ENCODE data around the gene DIP2C.

Gene DIP2C

DNA sequence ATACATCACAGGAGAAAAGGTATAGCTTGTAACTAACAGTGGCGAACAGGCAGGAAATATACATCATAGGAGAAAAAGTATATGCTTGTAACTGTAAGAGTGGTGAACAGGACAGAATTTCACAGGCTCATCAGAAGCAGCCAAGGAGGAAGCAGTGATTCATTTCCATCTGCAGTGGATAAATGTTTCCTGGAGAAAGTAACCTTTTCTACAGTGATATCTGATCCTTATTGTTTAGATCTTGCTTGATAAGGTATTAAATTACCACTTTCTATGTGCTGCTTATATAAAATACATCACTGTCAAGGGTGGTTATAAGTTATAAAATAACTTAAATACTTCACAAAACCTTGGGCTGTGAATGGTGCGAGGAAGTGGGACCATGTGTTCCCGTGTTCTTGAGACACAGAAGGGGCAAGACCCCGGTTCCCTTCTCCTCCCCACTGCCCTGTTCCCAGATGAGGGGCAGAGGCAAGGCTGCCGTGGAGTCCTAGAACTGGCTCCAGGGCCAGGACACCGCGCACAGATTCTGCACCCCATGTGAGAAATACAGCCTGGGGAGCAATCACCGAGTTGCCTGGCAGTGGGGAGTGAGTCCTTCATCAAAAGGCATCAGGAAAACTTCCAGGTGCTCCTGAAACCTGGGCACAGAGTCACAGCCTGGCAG lies 135.2 kb downstream of the DIP2C start:
- no peak for DNase-seq (ENCODE audit: low spot score)

- DNase-seq (ENCODE audit: low spot score) = no peak
Observed at GRCh38 chr10:553233-553632, 136.2 kb downstream of the DIP2C start.

- DNase-seq (ENCODE audit: low spot score) = no peak
Observed at GRCh38 chr10:552679-553078, 136.8 kb downstream of the DIP2C start.

- DNase-seq (ENCODE audit: low spot score) = no peak
Observed at GRCh38 chr10:551373-552252, 137.9 kb downstream of the DIP2C start.

DNA sequence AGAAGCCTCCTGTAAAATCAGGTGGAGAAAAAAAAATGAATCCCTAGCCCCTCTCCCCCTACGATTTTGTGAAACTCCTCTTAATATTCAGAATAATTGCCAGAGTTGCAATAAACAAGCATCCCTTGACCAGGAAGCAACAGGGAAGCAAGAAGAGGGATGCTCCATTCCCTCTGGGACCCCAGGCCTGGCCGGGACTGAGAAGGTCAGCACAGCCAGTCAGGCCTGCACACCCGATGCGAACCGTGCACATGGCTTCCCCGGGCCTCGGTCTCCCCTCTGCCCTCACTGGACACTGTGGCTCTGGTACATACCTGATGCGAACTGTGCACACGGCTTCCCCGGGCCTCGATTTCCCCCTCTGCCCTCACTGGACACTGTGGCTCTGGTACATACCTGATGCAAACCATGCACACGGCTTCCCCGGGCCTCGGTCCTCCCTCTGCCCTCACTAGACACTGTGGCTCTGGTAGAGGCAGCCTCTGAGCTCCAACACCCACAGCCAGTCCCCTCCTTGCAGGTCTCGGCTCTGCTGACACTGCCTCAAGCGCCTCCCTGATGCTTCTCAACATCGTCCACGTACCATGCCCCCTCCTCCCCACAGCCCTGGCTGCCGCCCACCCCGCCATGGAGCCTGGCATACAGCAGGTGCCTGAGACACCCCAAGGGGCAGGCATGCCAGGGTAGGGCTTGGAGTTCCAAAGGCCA lies 138.6 kb downstream of the DIP2C start:
- no peak for DNase-seq (ENCODE audit: low spot score)

- DNase-seq (ENCODE audit: low spot score) = no peak
Observed at GRCh38 chr10:549391-549790, 140.1 kb downstream of the DIP2C start.

DNA sequence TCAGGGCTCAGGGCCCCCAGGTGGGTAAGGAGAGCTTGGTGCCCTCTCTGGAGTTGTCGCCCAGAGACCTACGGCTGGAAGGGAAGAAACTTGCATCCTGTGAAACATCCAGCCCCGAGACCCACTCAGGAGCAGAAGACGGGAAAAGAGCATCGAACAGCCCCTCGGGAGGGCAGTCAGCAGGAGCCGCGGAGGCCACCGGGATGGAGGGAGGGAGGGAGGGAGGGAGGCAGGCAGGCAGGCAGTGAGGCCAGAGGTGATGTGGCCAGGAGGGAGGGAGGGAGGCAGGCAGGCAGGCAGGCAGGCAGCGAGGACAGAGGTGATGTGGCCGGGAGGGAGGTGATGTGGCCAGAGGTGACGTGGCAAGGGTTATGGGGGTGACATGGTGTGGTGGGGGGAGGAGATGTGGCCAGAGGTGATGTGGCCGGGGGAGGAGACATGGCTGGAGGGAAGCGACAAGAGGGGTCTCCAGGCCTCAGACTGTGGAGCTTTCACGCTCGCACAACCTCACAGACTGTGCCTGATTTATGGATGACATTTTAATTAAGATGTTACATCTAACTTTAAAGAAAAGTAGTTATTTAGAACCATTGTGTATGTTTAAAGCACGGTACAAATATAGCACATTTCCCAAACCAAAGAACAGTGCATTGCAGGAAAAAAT lies 141.1 kb downstream of the DIP2C start:
- no peak for DNase-seq (ENCODE audit: low spot score)

DNA sequence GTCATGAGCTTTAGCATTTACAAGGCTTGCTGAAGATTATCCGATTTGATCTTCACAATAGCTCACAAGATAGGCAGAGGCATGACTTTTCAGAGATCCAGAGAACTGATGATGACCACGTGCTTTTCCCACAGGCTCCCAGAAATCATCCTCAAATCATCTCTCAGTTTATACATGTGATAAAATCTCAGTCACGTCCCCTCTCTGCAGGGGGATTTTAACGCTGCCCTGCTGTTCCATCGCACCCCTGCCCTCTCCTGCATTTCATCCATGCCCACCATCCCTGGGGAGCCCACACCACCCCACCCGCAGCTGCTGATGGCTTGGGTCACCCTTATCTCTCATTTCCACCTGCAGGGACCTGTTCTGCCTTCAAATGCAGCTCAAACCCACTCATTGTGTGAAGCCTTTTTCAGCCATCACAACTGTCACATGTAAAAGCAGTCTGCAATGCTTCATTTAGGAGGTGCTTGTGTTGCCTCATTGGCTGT lies 141.8 kb downstream of the DIP2C start:
- no peak for DNase-seq (ENCODE audit: low spot score)

DNA sequence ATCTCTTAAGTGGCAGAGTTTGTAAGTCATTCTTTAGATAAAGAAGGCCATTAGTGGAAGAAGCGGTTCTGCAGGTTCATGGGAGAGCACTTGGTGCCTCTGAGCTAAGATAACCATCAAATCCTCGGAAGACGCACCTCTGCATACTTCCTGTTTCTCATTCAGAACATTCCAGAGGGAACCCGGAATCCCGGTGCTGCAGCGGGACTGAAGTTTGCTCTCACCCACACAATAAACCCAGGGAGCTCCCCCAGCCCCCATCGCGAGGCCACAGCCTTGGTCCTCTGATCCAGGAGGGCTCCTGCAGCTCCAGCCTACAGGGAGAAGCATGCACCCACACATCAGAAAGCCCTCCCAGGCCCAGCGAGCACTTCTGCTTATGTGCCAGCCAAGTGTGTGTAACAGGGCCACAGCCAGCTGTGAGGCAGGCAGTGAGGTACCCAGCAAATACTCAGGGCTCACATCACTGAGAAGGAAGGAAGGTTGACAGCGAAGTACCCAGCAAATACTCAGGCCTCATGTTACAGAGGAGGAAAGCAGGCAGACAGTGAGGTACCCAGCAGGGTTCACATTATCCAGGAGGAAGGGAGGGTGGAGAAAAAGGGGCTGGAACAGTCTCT lies 142.4 kb downstream of the DIP2C start:
- no peak for DNase-seq (ENCODE audit: low spot score)

DNA sequence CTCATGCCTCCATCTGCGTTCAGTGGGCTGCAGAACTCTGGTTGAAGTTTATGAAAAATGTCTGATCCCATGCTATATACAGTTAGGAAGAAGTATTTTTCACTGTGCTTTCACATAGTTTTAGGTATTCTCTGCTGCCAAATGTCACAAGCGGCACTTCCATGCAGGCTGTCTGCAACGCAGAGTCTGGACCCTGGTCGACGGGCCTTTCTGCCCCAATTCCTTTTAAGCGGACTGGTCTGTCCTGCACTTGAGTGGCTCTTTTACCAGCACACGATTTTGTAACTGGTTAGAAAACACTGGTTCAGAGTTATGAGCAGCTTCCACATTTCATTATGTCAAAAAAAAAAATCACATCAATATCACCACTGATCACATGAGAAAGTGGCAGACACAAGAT lies 143.0 kb downstream of the DIP2C start:
- DNase-seq (ENCODE audit: low spot score) = no peak

DNA sequence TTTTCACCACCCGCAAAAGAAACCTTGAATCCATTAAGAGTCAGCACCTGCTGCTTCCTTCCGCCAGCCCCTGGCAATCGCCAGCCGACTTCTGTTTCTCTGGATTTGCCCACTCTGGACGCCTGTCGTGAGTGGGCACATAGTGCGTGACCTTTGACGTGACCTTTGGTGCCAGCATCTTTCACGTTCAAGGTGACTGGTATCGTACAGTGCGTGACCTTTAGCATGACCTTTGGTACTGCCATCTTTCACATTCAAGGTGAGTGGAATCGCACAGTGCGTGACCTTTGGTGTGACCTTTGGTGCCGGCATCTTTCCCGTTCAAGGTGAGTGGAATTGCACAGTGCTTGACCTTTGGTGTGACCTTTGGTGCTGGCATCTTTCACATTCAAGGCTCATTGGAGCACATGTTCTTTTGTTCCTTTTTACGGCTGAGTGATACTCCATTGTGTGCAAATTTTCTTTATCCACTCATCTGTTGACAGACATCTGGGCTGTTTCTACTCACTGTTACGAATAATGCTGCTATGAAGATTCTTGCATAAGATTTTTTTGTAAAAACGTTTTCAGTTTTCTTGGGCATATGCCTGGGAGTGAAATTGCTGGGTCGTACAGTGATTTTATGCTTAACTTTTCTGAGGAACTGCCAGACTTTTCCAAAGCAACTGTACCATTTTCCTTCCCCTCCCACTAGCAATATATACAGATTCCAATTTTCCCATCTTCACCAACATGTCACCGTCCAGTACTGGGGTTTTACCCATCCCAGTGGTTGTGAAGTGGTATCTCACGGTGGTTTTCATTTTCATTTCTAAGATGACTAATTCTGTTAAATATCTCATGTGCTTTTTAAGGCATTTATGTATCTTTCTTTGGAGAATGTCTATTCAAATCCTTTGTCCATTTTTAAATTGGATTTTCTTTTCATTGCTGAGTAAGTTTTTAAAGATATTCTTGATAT lies 145.3 kb downstream of the DIP2C start:
- no peak for DNase-seq (ENCODE audit: low spot score)

DNA sequence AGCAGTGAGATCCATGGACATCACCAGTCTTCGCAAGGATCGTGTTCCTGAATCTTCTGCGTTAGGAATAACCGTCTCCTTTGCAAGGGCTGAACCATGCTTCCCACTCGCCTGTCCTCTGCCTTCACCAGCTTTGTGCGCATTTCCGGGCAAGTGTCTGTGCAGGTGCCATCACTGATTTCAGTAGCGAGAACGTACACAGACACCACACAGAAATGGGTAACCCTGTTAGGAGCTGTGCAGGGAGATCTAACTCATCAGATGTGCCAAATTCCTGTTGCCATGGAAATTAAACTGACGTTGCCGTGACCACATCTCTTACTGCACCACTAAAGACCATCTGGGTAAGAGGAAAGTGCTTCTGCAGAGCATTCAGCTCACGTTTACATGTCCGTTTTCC lies 146.3 kb downstream of the DIP2C start:
- no peak for DNase-seq (ENCODE audit: low spot score)

- DNase-seq (ENCODE audit: low spot score) = no peak
Observed at GRCh38 chr10:541750-542371, 147.6 kb downstream of the DIP2C start.

- no peak for DNase-seq (ENCODE audit: low spot score)
Observed at GRCh38 chr10:541041-541440, 148.4 kb downstream of the DIP2C start.

DNA sequence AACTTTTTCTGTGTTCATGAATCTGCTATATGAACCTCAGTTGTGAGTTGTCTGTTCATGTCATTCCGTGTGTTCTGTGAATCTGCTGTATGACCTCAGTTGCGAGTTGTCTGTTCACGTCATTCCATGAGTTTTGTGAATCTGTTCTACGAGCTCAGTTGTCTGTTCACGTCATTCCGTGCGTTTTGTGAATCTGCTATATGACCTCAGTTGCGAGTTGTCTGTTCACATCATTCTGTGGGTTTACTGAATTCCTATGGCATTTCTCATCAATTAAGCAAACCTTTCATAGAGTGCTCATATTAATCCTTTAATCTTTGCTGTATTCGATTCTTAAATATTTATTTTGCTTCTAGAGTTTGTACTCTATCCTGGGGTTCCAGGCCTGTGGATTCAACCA lies 150.6 kb downstream of the DIP2C start:
- DNase-seq (ENCODE audit: low spot score) = no peak

DNA sequence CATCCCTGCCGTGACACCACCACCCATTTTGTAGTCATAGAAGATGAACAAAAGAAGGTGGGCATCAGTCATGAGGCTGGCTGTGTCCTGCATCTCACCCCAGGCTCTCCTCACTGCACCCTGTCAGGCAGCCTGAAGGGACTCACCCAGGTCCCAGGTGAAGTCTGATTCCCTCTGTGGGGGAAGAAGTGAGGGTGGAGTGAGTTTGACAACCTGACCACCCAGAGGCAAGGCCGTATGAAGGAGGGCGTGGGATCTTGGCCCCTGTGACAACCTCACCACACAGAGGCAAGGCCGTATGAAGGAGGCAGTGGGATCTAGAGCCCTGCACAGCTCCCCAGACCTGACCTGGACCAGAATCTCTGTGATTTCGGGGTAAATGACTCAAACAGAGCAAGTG lies 152.5 kb downstream of the DIP2C start:
- DNase-seq (ENCODE audit: low spot score) = no peak

DNA sequence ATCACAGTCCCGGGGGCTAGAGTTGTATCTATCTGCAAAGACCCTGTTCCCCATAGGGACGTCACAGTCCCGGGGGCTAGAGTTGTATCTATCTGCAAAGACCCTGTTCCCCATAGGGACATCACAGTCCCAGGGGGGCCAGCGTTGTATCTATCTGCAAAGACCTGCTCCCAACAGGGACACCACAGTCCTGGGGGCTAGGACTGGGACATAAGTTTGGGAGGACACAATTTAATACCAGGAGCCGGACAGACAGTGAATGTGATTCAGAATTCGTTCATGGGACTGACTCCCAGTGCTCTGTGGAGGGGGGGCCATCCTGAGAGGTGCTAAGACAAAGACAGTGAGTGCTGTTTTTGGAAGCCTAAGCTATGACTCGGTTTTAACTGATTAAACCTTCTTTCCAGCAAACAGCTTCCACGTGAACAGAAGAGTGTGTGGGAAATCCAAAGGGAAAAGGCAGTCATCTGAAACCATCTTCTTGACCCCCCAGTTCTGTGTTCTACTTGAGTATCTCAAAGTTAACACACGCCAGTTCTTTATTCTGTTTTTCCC lies 153.0 kb downstream of the DIP2C start:
- DNase-seq (ENCODE audit: low spot score) = no peak

GRCh38 chr10:535952-536351 lies 153.5 kb downstream of the DIP2C start:
- DNase-seq (ENCODE audit: low spot score) = no peak

DNA sequence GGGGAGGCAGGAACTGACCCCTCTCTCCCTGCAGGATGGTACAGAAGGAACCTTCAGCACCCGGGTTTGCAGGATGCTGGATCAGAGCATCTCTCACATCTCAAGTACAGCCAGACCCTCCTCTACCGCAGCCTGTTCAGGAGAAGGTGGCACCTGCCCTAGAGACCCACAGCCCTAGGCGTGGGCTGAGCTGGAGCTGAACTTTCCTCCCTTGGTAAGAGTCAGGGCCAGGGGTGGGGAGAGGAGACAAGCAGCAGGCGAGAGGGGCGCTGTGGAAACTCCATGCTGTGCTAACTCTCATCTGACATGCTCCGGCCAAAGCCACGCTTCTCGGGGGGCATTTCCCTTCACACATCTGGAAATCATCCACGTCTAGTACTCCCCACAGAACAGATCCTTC lies 154.4 kb downstream of the DIP2C start:
- DNase-seq (ENCODE audit: low spot score) = no peak

GRCh38 chr10:534047-534566 lies 155.4 kb downstream of the DIP2C start:
- DNase-seq (ENCODE audit: low spot score) = no peak
